GM21529 (cell line): ENCODE data around the gene CRADD.
A peak's percentile ranks its signal among the peaks of the same experiment; 100 is the strongest.
"Not testable (repeated sequence)": the region's sequence is repeated elsewhere in the genome, so short reads cannot be mapped to it uniquely, and the experiment has no call there.

Source experiments
- ATAC-seq: cut with Tn5 transposase; IDR thresholded peaks from one replicate; pipeline ENCODE4 v1.9.1; 2021; ENCODE audit not compliant: unreplicated experiment

The CRADD gene

DNA sequence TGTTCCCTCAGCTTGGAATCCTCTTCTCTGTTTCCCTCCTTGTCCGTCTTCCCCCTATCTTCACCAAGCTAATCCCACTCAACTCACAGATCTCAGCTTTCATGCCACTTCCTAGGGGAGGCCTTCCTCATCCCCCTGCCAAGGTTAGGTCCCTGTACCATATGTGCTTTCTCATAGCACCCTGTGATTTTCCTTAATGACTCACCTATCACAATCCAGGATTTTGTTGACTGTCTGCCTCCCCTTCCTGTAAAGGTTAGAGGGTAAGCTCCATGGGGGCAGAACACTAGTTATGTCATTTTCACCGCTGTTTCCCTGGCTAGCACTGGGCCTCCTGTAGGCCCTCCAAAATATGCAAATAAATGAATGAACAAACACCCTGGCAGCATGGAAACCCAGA, 57.6 kb downstream of the CRADD start:
- ATAC-seq: no peak

DNA sequence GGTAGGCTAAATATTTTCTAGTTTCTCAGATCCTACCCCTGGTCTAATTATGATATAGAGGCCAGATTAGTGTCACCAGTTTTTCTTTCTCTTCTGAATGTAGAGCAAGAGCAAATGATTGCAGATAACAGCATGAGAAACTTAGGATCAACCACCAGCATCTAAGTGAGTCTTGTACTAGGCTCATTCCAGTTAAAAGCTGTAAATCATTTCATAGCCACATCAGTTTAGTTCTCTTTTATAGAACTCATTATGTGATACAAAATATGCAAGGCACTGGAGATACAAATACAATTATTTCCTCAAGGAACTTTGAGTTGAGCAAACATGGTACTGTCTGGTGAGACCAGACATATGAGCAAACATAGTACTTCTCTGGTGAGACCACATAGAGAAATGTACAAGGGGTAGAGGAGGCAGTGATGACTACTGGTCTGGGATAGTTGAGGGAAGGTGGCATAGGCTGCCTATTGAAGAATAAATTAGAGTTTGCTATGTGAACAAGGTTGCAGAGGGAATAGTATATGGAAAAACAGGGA, 59.5 kb downstream of the CRADD start:
- no peak for ATAC-seq

DNA sequence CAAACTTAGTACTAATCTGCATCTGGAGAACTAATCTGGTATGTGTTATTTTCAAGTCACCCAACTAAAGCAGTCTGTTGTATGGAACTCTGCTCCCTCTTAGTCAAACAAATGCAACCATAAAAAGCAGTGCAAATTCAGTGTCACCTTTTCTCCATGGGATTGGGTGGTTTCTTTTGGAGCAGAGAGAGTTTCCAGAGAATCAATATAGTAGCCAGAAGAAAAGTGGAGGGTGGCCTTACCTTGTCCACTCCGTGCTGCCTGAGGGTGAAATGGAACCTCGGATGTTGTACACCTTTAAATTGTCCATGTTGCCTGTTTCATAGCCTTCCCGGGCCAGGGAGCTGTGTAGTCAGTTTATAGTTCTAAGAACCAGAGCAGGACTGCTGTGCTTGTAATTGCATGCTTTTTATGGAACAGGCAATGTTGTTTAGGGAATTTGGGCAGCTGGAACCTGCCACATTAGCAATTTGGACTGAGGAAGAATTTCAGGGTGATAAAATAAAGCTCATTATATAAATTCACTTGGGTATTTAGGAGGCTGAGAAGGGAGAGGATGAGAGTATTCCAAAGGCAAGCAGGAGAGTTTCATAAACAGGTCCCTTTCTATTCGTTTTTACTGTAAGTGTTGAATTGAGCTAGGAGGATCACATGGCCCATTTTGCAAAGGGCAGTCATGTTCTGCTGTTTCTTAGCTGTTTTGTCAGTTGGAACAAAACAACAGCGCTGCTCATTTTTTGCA, 60.5 kb downstream of the CRADD start:
- no peak for ATAC-seq

DNA sequence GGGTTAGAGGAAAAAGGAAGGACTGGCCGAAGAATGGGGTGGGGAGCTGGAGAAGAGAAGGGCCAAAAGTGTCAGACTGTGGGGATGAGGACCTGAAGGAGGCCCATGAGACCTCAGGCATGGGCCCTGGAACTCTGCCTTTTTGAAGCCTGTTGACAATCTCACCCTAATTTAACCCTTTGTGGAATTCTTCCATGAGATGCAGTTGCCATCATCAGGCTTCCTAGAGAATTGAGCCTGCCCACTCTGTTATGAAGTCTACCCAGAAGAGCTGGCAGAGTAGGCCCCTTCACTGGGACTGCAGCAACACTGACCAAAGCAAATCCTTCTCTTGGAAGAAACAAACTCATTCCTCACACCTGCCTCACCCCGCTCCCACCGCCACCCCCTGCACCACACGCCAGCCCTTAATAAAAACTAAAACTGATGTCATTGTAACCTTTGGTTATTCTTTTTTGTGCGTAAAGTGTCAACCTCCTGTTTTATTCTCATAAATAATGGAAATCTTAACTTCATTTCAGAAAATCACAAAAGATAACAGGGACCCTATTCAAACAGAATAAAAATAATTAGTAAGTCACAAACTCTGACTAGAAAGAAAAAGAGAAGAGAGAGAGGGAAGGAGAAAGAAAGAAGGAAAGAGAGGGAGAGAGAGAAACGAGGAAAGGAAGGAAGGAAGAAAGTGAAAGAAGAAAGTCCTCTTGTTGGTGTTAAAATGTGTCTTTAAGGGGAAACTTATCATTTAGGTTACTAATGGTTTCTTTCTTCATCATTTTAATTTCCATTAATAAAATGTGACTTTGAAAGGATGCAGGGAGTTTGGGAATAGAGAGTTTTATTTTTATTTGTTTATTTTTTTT, 61.3 kb downstream of the CRADD start:
- ATAC-seq: no peak

DNA sequence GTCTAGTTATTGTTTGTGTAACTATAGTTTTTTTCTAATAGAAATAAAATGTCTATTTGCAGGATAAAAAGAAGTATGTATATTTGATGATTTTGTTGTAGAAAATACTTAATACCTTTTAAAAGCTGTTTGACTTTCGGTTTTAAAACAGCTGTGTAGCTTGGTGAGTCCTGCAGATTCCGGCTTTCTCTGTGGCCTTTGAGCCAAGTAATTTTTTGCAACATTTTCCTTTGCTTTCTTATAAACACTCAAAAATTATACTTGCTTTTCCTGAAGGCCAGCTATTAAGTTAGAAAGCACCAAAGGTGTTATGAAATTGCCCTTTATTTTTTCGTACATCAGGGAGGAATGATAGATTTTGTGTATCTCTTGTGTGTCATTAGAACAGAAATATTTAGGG, 63.6 kb downstream of the CRADD start:
- no peak for ATAC-seq

DNA sequence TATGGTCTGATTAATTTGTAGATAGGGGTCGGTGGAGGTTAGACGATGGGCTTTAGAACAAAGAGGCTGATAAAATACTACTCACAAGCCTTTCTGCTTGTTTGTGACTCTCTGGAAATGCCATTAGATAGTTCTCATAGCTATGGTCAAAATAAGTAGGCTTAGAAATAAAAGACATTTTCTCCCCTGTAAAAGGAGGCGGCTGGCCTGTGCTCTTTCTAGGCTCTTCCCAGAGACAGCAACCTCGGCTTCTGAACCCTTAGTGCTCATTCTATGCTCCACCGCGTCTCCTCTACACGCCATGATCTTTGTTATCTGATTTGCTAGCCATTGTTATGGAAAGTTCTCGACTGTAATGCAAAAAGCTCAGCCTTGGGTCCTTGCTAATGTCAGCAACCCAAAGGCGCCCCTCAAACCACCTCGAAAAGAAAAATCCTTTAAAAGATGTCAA, 64.5 kb downstream of the CRADD start:
- peak; percentile 24 for ATAC-seq

DNA sequence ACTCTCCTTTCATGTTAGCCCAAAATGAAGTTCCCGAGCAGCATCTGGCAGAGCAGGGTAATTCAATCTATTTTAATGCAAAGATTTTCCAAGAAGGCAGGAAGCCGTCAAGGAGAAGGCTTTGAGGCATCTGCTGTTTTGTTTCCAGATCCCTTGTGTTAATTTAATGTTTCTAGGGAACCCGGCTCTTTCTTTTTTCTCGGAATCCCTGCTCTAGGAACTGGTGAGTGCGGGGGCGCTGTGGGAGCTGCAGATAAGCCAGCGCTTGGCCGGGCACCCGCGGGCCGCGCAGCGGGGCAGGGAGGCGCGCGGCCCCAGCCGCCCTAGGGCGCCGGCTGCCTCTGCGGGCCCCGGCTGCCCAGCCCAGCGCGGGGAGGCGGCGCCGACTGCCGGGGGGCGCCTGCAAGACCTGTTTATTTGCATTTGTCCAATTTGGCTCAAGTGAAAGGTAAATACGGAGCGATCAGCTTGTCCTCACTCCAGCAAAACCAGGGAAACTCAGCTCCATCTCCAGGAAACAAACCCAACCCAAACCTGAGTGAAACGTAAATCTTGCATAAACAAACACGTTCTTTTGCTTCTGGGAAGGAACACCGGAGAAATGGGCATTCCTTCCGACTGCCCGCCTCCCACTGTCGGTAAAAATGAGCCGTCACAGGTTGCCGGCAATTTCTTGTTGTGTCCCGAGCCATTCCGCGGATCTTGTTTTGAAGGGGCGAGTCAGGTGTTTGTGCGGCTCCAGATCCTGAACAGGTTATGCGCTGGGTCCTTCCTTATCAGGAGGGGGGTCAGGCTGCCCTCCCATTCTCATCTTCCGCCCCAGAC, 65.1 kb downstream of the CRADD start:
- ATAC-seq: peak; percentile 91

DNA sequence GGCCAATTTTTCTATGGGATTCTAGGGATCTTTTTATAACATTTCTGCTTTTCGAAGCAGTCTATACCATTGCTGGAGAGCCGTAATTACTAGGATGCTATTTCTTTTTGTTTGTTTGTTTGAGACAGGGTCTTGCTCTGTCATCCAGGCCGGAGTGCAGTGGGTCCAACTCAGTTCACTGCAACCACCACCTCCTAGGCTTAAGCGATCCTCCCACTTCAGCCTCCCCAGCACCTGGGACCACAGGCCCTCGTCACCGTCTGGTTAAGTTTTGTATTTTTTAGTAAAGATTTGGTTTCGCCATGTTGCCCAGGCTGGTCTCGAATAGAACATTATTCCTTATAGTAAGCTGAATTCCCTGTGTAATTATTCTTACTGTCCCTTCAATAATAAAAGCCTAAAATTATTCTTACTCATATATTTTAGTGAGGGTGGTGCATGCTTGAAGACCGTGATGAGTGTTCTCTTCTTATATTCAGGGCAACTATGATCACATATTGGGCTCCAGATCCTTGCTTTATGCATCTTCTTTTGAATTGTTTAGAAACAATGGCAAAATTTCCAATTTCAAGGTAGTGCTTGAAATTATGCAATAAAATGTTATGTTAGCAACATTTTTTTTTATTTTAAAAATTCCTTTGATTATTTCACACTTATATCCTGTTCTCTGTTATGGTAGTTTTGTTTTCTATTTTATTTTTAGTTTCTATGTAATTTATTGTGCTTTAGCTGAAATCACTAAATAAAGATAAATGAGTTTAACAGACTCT, 66.2 kb downstream of the CRADD start:
- ATAC-seq: no peak

DNA sequence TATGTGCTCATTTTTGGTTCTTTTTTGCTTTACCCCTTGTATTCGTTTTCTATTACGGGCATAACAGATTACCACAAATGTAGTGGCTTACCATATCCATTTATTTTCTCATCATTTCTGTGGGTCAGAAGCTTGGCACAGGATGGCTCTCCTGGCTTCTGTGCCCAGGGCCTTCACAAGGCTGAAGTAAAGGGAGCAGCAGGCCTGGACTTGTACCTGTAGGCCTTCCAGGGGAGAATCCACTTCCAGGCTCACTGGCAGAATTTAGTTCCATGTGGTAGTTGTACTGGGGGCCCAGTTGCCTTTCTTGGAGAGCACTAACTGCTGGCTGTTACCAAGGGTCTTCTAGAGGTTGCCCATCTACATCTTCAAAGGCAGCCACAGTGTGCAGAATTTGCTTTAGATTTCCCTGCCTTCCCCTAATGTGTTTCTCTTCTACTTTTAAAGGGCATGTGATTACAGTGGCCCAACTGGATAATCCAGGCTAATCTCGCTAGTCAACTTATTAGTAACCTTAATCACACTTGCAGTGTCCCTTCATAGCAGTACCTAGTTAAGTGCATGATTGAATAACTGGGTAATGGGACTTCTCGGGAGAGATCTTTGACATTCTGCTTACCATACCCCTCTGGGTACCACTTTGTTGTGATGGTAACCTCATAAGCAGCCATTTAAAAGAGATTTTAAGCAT, 67.0 kb downstream of the CRADD start:
- no peak for ATAC-seq

DNA sequence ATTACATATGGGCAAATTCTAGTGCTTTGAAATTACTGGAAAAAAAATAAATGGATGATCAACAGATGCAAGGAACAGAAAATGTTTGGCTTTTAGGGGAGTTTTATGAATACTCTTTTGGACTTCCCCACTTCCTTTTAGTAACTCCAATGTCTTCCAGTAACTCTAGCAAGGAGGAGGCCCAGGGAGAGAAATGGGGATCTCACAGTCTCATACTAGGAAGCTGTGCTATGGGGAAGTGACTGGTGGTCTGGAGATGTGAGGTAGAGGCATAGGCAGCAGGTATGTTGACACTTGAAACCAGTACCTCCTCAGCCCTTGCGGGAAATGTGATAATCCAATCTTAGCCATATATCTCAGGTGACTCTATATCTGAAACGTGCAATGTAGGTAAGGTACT, 68.1 kb downstream of the CRADD start:
- no peak for ATAC-seq

DNA sequence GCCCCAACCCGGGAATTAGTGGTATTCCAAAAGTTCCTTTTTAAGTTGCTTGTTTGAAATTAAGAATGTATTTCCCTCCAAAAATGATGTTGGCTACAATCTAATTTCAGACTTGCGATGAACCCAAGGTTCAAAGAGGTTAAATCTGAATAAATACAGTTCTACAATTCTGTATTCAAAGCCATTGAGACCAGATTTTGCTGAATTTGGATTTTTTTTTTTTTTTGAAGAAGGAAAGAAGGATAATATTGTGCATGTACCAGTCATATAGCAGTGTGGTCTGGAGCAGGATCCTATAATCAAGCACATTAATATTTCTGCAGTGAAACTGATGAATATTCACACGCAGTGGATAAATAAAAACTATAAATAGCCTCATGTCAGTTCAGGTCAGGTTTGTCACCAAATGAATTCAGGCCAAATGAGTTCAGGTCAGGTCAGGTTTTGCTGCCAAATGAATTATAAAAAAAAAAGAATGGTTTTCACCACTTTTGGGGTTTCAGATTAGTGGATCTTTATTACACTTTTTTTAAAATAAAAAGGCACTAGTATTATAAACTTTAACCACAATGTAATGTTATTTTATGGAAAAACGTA, 69.5 kb downstream of the CRADD start:
- ATAC-seq: no peak

DNA sequence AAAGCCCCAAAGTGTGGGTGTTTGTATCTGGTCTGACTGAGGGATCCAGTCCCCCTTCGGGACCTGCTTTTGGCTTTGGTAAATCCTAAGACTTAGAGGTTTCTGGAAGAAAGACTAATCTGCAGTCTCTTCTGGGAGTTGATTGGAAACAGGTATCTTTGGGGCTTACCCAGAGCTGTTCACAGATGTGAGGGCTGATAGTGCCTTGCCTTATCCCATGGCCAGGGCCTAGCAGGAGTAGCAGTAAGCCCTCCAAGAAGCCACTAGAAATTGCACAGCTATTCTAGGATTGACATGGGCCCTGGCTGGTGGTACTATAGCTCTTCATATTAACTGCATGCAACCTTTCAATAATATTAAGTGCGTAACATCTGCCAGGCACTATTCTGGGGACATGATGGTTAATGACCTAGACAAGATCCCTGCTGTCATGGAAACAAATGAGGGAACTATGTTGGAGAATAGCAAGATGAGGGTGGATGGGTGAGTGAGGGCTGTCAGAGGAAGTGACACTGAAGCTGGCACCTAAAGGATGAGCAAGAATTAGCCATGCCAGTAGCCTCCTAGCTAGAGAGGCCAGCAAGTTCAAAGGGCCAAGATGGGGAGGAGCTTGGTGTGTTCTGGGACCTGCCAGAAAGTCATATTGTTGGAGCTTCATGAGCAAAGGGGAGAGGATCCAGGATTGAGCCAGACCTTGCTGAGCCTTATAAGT, 71.7 kb downstream of the CRADD start:
- no peak for ATAC-seq

DNA sequence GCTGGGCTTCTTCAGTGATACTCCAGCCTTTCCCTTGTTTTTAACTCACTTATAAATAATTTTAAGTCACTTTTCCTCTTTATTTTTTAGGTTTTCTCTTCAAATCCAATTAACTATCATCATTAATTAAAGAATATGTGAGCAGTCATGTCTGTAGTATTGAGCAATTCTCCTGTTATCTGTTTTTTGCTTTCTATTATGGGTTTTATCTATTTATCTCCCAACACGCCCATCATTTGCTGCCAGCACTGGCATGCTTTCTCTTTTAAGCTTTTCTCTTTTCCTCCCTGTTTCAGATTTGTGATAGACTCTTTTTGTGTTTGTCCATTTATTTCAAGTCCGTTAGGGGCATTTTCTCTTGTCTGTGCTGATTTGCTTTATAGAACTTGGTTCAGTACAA, 72.3 kb downstream of the CRADD start:
- ATAC-seq: no peak

DNA sequence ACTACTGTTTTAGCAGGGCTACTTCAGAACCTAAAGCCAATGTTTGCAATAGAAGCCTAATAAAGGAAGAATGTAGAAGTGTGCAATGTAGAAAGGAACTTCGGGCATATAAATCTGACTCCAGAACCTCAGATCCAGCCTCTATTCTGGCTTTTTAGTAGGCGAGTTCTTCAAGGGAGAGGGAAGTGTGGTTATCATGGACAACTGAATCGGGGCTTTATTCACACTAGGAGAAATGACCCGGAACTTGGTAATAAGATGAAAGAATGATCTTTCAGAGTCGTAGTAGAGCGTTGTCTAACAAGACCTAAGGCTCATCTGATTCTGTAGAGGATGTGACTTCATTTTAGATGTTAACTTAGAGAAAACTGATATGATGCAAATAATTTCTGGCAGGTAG, 72.9 kb downstream of the CRADD start:
- ATAC-seq: no peak

DNA sequence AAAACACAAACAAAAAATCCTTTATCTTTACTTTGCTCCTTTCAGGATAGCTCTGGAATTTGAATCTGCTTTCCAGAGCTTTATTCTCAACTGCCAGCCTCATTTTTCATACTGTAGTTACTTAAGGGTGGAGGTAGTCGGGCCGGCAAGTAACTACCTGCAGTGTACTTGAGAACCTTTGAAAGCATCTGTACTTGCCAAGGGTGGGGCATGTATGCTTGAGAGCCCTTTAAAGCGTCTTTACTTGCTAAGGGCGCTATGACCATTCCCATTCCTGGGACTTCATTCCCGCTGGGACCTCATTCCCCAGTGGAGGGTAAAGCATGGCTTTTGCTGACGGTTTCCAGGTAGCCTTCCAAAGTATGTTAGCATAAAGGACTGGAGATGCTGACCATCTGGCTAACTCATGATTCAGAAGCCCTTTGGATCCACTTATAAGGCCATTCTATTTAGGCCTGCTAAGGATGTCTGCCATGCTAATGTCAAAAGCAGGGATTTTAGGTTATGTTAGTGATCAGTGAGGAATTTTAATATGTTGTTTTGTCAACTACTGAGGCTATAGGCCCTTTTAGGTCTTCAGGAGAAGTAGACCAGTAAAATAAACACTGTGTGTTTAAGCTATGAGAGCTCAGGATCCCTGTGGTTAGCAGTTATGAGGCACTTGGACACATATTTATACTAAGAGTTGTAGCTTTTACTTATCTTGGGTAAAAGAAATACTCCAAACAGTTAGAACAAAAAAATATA, 74.9 kb downstream of the CRADD start:
- ATAC-seq: no peak

DNA sequence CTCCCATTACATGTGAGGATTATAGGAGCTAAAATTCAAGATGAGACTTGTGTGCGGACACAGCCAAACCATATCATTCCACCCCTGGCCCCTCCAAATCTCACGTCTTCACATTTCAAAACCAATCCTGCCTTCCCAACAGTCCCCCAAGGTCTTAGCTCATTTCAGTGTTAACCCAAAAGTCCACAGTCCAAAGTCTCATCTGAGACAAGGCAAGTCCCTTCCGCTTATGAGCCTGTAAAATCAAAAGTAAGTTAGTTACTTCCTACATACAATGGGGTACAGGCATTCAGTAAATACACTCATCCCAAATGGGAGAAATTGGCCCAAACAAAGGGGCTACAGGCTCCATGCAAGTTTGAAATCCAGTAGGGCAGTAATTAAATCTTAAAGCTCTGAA, 76.1 kb downstream of the CRADD start:
- no peak for ATAC-seq

DNA sequence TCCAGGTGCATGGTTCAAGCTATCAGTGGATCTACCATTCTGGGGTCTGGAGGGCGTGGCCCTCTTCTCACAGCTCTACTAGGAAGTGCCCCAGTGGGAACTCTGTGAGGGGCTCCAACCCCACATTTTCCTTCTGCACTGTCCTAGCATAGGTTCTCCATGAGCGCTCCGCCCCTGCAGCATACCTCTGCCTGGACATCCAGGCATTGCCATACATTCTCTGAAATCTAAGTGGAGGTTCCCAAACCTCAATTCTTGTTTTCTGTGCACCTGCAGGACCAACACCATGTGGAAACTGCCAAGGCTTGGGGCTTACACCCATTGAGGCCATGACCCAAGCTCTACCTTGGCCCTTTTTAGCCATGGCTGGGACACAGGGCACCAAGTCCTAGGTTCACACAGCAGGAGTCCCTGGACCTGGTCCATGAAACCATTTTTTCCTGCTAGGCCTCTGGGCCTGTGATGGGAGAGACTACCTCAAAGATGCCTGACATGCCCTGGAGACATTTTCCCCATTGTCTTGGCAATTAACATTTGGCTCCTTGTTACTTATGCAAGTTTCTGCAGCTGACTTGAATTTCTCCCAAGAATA, 76.8 kb downstream of the CRADD start:
- no peak for ATAC-seq

DNA sequence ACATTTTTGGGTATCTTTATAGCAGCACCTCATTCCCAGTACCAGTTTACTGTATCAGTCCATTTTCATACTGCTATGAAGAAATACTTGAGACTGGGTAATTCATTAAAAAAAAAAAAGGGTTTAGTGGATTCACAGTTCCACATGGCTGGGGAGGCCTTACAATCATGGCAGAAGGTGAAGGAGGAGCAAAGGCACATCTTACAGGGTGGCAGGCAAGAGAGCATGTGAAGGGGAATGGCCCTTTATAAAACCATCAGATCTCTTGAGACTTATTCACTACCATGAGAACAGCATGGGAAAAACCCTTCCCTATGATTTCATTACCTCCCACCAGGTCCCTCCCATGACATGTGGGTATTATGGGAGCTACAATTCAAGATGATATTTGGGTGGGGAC, 77.7 kb downstream of the CRADD start:
- ATAC-seq: not testable (repeated sequence)
